Measurements from ENCODE around the gene SACS.
"Not testable (repeated sequence)": the region's sequence is repeated elsewhere in the genome, so short reads cannot be mapped to it uniquely, and the experiment has no call there.

The SACS gene

DNA sequence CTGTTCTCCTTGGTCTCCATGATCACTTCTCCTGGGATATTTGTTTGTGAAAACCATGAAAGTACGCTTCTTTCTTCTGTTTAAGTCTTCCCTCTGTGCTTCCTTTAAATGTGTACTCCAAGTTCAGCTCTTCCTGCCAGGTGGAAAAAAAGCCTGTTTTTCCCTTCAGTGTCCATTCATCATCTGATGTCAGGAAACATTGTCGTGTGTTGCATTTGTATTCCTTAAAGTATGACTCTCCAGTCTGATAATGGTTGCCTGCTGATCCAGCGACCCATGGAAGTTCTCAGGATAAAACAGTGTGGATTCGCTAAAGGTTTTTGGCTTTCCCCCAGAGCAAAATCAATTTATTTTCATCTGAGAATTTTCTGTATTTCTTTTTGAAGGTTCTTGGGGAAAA lies 22.3 kb downstream of the SACS start:
- no peak for FAIRE-seq

GRCh38 chr13:23408026-23408425 lies 25.5 kb downstream of the SACS start:
- no peak for FAIRE-seq

DNA sequence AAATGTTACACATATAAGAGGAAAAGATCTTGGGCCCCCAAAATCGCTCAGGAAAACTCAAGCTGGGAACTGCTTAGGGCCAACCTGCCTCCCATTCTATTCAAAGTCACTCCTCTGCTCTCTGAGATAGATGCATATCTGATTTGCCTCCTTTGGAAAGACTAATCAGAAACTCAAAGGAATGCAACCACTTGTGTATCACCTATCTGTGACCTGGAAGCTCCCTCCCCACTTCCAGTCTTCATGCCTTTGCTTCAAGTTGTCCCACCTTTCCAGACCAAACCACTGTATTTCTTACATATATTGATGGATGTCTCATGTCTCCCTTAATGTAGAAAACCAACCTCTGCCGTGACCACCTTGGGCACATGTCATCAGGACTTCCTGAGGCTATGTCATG lies 32.3 kb downstream of the SACS start:
- not testable (repeated sequence) for FAIRE-seq

DNA sequence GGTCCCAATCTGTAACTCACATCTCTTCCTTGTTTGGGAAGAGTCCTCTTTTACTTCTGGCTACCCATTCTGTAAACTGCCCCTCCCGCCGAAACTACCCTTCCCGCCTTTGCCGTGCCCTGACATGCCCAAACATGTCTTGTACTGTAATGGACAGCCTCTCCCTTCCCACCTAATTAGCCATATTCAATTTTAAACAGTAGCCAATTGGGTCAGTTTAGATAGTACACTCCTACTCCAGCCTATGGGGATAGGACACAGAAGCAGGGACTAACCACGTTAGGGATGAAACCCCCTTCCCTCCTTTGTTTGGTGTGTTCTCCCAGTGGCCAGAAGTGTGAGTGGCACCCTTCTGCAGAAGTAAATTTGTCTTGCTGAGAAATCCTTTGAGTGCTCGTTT lies 34.2 kb downstream of the SACS start:
- no peak for FAIRE-seq

- no peak for FAIRE-seq
These were observed 38.7 kb downstream of the SACS start for GRCh38 chr13:23394821-23395220.

- FAIRE-seq = no peak
These were observed 40.4 kb downstream of the SACS start for GRCh38 chr13:23392925-23393645.

GRCh38 chr13:23392313-23392712 lies 41.2 kb downstream of the SACS start:
- FAIRE-seq = no peak

- FAIRE-seq = no peak
These were observed 41.8 kb downstream of the SACS start for GRCh38 chr13:23391752-23392151.

DNA sequence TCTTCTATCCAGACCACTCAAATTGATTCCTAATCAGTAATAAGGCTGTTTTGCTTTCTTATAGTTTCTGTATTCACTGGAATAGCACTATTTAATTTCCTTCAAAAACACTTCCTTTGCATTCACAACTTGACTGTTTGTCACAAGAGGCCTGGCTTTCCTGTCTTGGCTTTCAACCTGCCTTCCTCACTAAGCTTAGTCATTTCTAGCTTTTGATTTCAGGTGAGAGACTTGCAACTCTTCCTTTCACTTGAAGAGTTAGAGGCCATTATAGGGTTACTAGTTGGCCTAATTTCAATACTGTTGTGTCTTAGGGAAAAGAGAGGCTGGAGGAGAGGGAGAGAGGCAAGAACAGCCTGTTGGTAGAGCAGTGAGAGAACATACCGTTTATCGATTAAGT lies 47.0 kb downstream of the SACS start:
- FAIRE-seq = no peak

DNA sequence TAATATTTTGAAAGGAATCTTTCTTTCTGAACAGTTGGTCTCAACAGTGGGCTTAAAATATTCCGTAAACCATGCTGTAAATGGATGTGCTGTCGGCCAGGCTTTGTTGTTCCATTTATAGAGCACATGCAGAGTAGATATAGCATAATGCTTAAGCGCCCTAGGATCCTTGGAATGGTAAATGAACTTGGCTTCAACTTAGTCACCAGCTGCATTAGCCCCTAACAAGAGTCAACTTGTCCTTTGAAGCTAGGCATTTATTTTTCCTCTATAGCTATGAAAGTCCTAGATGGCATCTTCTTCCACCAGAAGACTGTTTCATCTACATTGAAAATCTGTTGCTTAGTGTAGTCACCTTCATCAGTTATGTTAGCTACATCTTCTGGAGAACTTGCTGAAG lies 47.6 kb downstream of the SACS start:
- FAIRE-seq = no peak

DNA sequence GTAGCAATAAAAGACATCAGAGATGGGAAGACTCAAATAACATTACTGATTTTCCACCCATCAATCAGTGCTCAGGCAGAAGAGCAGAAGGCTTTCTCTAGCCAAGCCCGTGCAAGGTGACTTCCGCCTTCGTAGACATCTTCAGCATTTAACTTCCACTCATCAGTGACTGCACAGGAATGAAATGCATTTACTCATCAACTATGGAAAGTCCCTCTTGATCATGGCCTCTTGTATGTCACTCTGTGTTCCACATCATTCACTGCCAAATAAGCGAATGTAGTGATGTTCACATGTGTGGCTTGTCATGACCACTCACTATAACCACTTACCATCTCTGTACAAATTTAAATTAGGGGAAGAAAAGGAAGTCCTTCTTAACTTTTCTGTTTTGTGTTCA lies 49.4 kb downstream of the SACS start:
- FAIRE-seq = no peak

DNA sequence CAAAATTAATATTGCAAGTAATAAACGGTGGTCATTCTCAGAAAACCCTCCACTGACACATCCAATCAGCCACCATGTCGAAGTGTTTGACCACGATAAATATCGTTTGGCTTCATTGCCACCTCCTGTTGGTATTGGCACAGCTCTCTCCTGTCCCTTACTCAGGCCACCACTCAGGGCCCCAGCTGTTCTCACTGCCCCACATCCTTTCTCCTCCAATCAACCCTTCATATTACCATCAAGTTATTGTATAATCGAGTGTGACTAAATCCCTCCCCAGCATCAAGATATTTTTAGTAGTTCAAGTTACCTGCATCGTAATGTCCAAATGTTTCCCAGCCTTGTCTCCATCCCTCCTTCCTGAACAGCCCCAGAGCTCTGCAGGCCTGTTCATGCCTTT lies 50.4 kb downstream of the SACS start:
- no peak for FAIRE-seq

GRCh38 chr13:23381866-23382265 lies 51.6 kb downstream of the SACS start:
- FAIRE-seq = no peak

DNA sequence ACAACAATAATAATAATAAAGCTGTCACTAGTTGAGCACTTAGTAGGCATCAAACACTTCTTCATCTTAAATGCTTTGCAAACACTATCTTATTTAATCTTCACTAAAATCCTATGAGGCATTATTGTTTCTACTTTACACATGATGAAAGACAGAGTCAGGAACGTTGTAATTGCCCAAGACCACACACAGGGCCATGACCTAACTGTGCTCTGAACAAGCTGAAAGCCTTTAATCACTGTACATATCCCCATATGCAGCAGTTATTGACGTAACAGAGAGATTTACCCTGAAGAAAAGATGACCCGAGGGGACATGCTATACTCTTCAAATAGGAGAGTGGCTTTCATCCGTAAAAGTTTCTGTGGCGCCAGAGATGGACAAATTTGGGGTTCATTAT lies 53.0 kb downstream of the SACS start:
- no peak for FAIRE-seq

DNA sequence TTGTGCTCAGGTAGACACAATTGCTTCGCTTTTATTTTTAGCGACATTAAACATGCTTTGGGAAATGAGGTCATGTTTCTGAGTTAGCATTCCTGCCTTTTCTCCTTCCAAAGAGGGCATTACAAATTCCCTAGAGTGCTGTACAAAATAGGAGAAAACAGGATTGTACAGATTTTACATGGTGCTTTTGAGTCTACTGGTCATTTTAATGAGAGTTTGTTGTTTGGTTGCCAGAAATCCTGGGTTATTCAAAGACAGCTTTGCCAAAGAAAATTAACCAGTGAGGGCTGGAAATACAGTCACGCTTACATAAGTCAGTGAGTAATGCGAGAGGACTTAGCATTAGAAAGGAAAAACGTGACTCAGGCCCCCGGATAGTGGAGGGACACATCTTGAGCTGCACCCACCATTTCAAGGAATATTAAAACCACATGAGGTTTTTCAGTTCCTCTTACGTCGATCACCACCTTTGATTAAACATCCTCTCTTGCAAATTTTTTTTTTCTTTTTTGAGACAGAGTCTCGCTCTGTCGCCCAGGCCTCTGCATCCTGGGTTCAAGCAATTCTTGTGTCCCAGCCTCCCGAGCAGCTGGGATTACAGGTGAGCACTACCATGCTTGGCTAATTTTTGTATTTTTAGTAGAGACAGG lies 55.4 kb downstream of the SACS start:
- no peak for FAIRE-seq

GRCh38 chr13:23377579-23377978 lies 55.9 kb downstream of the SACS start:
- FAIRE-seq = no peak

DNA sequence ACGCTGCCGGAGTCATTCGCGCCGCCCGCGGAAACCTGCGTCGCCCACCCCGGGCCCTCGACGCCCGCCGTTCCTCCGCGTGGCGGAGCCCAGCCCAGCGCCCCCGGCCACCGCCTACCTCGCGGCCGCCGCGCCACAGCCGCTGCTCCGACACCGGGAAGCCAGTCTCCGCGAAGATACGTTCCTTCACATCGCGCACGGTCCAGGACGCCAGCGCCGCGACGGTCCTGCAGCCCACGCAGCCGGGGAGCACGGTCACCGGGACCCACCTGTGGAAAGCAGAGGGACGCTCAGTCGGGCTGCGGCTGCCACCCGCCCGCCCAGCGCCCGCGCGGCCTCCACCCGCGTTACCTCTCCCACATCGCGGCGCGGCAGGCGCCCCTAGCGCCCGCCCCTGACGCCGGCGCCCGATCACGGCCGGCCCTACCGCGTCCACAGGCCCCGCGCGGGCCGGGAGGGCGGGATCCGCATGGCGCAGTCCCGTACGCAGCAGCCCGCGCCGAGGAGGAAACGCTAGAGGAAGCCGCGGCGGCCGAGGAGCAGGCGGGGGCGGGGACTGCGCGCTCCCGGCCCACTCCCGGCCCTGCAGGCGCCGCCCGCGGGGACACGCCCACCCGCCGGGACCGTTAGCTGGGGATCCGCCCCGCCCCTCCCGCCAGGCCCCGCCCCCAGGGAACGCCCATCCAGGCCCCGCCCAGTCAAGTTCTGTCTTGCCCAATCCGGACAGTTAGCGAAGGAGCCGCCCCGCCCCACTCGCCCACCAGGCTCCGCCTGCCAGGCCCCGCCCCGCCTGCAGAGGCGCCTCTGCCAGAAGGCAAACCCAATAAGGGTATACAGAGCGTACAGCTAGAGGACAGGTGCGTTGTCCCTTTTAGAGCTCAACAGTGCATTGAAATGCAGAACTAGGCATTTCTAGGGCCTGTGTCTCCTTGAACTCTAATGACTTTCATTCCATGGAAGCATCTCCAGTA lies 58.2 kb downstream of the SACS start:
- FAIRE-seq = no peak

GRCh38 chr13:23372264-23372906 lies 61.1 kb downstream of the SACS start:
- no peak for FAIRE-seq

DNA sequence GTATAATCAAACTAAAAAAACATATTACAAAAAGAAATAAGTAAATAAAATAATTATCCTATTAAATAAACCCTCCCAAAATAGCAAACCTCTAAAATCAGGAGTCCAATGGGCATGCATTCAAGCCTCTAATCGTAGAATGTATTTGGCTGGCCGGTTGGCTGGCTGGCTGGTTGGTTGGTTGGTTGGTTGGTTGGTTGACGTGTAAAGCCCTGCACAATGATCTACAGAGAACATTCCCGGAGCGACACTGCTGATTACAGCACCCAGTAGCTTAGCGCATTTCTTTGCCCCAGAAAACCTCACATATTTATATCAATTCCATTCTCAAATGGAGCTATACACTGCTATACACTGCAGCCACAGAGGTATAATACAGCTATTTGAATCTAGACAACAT lies 65.6 kb downstream of the SACS start:
- FAIRE-seq = no peak

GRCh38 chr13:23365652-23366051 lies 67.8 kb downstream of the SACS start:
- no peak for FAIRE-seq

GRCh38 chr13:23359882-23360281 lies 73.6 kb downstream of the SACS start:
- FAIRE-seq = no peak

DNA sequence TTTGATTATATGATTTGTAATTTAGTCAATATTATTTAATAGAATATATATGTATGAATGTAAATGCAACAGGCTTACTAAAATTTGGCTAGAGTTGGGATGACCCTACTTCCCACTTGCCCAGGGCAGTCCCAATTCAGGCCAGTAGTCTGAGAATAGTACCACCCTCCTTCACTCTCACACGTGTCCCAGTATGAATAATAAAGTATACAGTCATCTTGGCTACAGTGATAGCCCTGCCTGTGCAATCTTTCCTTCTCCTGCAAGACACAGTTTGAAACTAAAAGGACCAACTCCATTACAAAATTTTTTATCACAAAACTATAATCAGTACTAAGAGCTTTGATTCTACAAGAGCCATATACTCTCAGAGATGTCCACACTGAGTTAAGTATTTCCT lies 76.2 kb downstream of the SACS start:
- FAIRE-seq = no peak

DNA sequence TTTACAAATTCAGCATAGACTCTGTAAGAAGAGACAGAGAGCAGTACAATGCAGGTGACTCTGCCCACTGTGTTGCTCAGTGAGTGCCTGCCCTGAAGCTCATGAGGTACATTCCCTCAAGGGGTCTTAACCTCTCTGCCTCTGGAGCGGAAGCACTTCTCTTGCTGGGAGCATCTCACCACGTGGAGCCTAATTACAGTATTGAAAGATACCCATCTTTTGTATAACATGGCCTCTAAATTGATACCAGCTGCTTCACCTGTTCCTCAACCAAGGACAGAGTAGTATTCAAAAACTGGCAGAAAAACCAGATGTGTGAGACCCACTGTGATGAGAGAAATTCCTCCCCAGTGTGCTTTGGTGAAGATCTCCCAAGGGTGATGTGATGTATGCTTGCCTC lies 77.1 kb downstream of the SACS start:
- FAIRE-seq = no peak
